ENCODE results near the gene RABGAP1L.

DNA sequence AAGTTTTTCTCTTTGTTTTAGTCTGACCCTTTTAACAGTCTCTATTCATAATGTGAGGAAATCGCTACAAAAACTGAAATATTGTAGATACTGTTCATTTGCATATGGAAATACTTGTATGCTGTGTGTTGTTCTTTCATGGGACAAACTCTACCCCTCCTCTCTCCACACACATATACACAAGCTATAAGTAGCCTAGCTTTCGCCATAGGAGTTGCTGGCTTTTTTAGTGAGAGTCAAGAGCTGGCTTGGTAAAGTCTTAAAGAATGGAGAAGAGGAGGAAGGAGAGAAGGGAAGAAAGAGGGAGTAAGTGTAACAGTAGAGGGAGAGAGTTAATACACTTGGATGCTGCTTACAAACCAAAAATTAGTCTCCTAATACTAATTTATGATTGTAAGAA, 115.6 kb downstream of the RABGAP1L start:
- TF ChIP-seq, protein P1, sequence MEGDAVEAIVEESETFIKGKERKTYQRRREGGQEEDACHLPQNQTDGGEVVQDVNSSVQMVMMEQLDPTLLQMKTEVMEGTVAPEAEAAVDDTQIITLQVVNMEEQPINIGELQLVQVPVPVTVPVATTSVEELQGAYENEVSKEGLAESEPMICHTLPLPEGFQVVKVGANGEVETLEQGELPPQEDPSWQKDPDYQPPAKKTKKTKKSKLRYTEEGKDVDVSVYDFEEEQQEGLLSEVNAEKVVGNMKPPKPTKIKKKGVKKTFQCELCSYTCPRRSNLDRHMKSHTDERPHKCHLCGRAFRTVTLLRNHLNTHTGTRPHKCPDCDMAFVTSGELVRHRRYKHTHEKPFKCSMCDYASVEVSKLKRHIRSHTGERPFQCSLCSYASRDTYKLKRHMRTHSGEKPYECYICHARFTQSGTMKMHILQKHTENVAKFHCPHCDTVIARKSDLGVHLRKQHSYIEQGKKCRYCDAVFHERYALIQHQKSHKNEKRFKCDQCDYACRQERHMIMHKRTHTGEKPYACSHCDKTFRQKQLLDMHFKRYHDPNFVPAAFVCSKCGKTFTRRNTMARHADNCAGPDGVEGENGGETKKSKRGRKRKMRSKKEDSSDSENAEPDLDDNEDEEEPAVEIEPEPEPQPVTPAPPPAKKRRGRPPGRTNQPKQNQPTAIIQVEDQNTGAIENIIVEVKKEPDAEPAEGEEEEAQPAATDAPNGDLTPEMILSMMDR (IDR thresholded peaks at IDR 0.05; ENCODE audit: insufficient read depth, low read length, poor library complexity, severe bottlenecking), result no peak
- TF ChIP-seq EZH2phosphoT487 (conservative IDR thresholded peaks at IDR 0.05; ENCODE audit: low read length), result no peak
